WTC11 (cell line): ENCODE results near the gene ZNF423. TPM values are rescaled to one million over a fixed set of nuclear protein-coding genes. Genes with fewer than 3 reads are reported as not detected.

Source experiments
- ATAC-seq: fragments of 200-7000 bp; cut with Tn5 transposase; 2 replicates; pipeline ENCODE4 v1.10.0; 2021; ENCODE audit warnings: mild to moderate bottlenecking, moderate library complexity
- CTCF ChIA-PET: fragments of 300-600 bp; sonication (Branson Sonifier 250); formaldehyde crosslinking; loops from one replicate; lab custom pipeline; 2021; ENCODE audit warnings: antibody characterized with exemption; lab: Charles Lee
- POLR2A ChIA-PET: fragments of 350-600 bp; sonication (Branson Sonifier 250); formaldehyde crosslinking; loops from one replicate; lab custom pipeline; 2021; ENCODE audit warnings: antibody characterized with exemption; lab: Charles Lee
- DNase-seq: peaks from one replicate; pipeline ENCODE4 v3.0.0; 2021; ENCODE audit warnings: low spot score
- H3K27ac Mint-ChIP-seq: 2 replicates; pipeline ENCODE4 v1.8.0; 2021; ENCODE audit warnings: mixed read lengths
- H3K27me3 Mint-ChIP-seq: 2 replicates; pipeline ENCODE4 v1.8.0; 2021; ENCODE audit warnings: low read depth, mild to moderate bottlenecking, moderate library complexity, mixed read lengths
- H3K36me3 Mint-ChIP-seq: 2 replicates; pipeline ENCODE4 v1.8.0; 2021; ENCODE audit warnings: mixed read lengths
- H3K4me1 Mint-ChIP-seq: 2 replicates; pipeline ENCODE4 v1.8.0; 2022; ENCODE audit warnings: mixed read lengths
- H3K4me3 Mint-ChIP-seq: 2 replicates; pipeline ENCODE4 v1.8.0; 2021; ENCODE audit warnings: mild to moderate bottlenecking, moderate library complexity, mixed read lengths
- H3K9me3 Mint-ChIP-seq: 2 replicates; pipeline ENCODE4 v1.8.0; 2021; ENCODE audit warnings: mixed read lengths
- ELF4 ChIP-seq: sonication (generic); formaldehyde crosslinking; IDR thresholded peaks from 2 replicates; pipeline ENCODE4 v1.8.1; 2022; ENCODE audit warnings: low read depth, mild to moderate bottlenecking, moderate library complexity, missing genetic modification reagents
- ETV6 ChIP-seq: sonication (generic); formaldehyde crosslinking; IDR thresholded peaks from 2 replicates; pipeline ENCODE4 v1.8.1; 2022; ENCODE audit warnings: mild to moderate bottlenecking, missing genetic modification reagents
- FOXP1 ChIP-seq: sonication (generic); formaldehyde crosslinking; IDR thresholded peaks from 2 replicates; pipeline ENCODE4 v1.8.0; 2022; ENCODE audit warnings: missing genetic modification reagents, mild to moderate bottlenecking, moderate library complexity, borderline replicate concordance
- JUN ChIP-seq: sonication (generic); formaldehyde crosslinking; IDR thresholded peaks from 2 replicates; pipeline ENCODE4 v1.8.0; 2023; ENCODE audit warnings: mild to moderate bottlenecking, missing genetic modification reagents
- MXD4 ChIP-seq: fragments of 250-450 bp; sonication (Bioruptor Pico); IDR thresholded peaks from 2 replicates; pipeline ENCODE4 v1.8.0; 2021; ENCODE audit warnings: mild to moderate bottlenecking, moderate library complexity, borderline replicate concordance
- NFYB ChIP-seq: sonication (generic); formaldehyde crosslinking; conservative IDR thresholded peaks from 2 replicates; pipeline ENCODE4 v1.8.0; 2022; ENCODE audit warnings: low read depth, missing genetic modification reagents
- NR3C1 ChIP-seq: sonication (generic); formaldehyde crosslinking; conservative IDR thresholded peaks from 2 replicates; pipeline ENCODE4 v1.8.1; 2023; ENCODE audit warnings: low read depth, mild to moderate bottlenecking, missing genetic modification reagents
- SP1 ChIP-seq: sonication (generic); formaldehyde crosslinking; conservative IDR thresholded peaks from 2 replicates; pipeline ENCODE4 v1.8.1; 2022; ENCODE audit warnings: missing genetic modification reagents
- TCF7 ChIP-seq: sonication (generic); formaldehyde crosslinking; IDR thresholded peaks from 2 replicates; pipeline ENCODE4 v1.8.0; 2022; ENCODE audit warnings: mild to moderate bottlenecking, low read depth, missing genetic modification reagents, moderate library complexity
- TEAD1 ChIP-seq: sonication (generic); formaldehyde crosslinking; IDR thresholded peaks from 2 replicates; pipeline ENCODE4 v1.8.0; 2022; ENCODE audit warnings: mild to moderate bottlenecking, missing genetic modification reagents
- ZBTB43 ChIP-seq: sonication (generic); formaldehyde crosslinking; IDR thresholded peaks from 2 replicates; pipeline ENCODE4 v1.8.1; 2023; ENCODE audit warnings: mild to moderate bottlenecking, missing genetic modification reagents
- ZNF423 ChIP-seq: fragments of 250-450 bp; sonication (Bioruptor Pico); IDR thresholded peaks from 2 replicates; pipeline ENCODE4 v2.1.2; 2022; ENCODE audit warnings: mild to moderate bottlenecking, moderate library complexity
- ZNF425 ChIP-seq: fragments of 250-450 bp; sonication (Bioruptor Pico); conservative IDR thresholded peaks from 2 replicates; pipeline ENCODE4 v1.9.0; 2021; ENCODE audit warnings: mild to moderate bottlenecking
- total RNA-seq: library from RNA; stranded (reverse); gene quantifications from 3 replicates; pipeline ENCODE4 v1.2.3, GENCODE V29; 2021
- TF ChIP-seq, protein P1 (sequence below): sonication (generic); formaldehyde crosslinking; IDR thresholded peaks from 2 replicates; pipeline ENCODE4 v1.8.1; 2023; ENCODE audit warnings: mild to moderate bottlenecking, missing genetic modification reagents, moderate library complexity
- TF ChIP-seq, protein P2 (sequence below): sonication (generic); formaldehyde crosslinking; IDR thresholded peaks from 2 replicates; pipeline ENCODE4 v1.8.1; 2022; ENCODE audit warnings: mild to moderate bottlenecking, moderate library complexity, missing genetic modification reagents
- TF ChIP-seq, protein P3 (sequence below): fragments of 250-450 bp; sonication (Bioruptor Pico); IDR thresholded peaks from 2 replicates; pipeline ENCODE4 v1.9.0; 2021; ENCODE audit warnings: mild to moderate bottlenecking
- TF ChIP-seq, protein P4 (sequence below): sonication (generic); formaldehyde crosslinking; IDR thresholded peaks from 2 replicates; pipeline ENCODE4 v1.8.0; 2023; ENCODE audit warnings: mild to moderate bottlenecking, missing genetic modification reagents

The ZNF423 gene
- total RNA-seq, 1 experiment from 2014 or later = 38.8 TPM

DNA sequence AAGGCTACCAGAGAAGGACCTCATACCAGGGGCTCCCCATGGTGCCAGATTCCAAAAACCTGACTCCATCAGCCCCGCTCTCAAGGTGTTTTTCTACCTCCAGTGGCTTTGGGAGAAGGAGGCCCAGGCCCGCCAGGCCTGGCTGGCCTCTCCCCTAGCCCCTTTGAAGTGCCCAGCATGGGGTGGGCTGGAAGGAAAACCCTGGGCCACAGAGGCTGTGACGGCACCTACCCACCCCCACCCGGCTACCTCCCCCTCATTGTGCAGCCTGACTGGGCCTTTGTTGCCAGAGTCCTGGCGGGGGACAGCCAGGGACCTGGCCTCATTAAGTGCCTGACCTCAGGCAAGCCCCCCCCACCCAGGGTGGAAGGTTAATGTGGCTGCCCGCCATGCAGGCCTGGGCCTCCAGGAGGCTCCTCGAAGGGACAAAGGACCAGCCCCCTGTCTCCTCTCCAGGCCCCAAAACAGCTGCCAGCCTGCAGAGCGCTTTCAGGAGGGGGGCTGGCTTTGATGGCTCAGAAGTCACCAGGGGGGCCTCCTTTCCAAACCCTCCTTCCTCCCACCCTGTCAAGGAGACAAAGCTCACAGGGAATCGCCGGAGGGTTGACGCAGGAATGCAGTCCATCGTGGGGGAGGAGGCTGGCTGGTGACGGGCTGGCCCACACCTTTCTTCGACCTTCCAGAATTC is 159.4 kb downstream of the ZNF423 start (continued):
- no peak for TF ChIP-seq ELF4
- TF ChIP-seq MXD4 (CRISPR knock-in tag) = no peak
- TF ChIP-seq NR3C1 (CRISPR knock-in tag) = no peak
- no peak for TF ChIP-seq NFYB (CRISPR knock-in tag)
- 0 out of 2 replicates have a peak, but pooled peaks have one; percentile 34 for TF ChIP-seq SP1 (CRISPR knock-in tag)
- TF ChIP-seq ZNF423 (CRISPR knock-in tag) = peak; percentile 95
- 0 out of 2 replicates have a peak, but pooled peaks have one; percentile 48 for TF ChIP-seq TEAD1 (CRISPR knock-in tag)
- TF ChIP-seq, protein P1, sequence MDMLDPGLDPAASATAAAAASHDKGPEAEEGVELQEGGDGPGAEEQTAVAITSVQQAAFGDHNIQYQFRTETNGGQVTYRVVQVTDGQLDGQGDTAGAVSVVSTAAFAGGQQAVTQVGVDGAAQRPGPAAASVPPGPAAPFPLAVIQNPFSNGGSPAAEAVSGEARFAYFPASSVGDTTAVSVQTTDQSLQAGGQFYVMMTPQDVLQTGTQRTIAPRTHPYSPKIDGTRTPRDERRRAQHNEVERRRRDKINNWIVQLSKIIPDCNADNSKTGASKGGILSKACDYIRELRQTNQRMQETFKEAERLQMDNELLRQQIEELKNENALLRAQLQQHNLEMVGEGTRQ (CRISPR knock-in tag) = 0 out of 2 replicates have a peak, but pooled peaks have one; percentile 4
- no peak for TF ChIP-seq ETV6 (CRISPR knock-in tag)
- TF ChIP-seq, protein P2, sequence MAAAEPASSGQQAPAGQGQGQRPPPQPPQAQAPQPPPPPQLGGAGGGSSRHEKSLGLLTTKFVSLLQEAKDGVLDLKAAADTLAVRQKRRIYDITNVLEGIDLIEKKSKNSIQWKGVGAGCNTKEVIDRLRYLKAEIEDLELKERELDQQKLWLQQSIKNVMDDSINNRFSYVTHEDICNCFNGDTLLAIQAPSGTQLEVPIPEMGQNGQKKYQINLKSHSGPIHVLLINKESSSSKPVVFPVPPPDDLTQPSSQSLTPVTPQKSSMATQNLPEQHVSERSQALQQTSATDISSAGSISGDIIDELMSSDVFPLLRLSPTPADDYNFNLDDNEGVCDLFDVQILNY = no peak
- TF ChIP-seq, protein P3, sequence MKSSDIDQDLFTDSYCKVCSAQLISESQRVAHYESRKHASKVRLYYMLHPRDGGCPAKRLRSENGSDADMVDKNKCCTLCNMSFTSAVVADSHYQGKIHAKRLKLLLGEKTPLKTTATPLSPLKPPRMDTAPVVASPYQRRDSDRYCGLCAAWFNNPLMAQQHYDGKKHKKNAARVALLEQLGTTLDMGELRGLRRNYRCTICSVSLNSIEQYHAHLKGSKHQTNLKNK = no peak
- TF ChIP-seq ZBTB43 (CRISPR knock-in tag) = no peak
- TF ChIP-seq ZNF425 (CRISPR knock-in tag) = no peak
- peak; percentile 49; the same call in 1 of the 2 replicates for TF ChIP-seq FOXP1 (CRISPR knock-in tag)
- TF ChIP-seq TCF7 = no peak

DNA sequence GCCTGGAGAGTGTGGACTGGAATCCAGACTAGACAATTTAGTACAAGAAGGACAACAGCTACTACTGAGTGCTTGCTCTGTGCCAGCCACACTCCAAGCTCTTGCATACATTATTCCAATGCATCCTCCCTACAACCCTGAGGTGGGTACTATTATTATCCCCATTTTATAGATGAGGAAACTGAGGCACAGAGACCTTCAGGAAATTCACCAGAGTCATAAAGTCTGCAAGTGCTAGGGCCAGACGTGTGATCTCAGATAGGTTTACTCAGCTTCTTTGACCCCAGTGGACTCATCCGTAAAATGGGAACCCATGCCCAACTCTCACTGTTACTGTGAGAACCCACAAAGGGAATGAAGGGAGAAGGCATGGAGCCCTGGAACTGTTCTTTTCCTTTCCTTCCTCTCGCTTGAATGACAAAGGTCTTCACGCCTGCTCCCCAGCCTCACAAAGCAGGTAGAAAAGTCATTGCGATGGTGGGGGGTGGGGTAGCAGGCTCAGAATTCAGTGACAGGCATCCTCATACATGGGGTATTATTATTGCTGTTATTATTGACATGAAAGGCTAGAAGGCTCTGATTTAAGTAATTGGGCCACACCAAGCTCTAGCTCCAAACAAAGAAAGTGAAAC is 160.0 kb downstream of the ZNF423 start:
- ChIA-PET POLR2A (no interaction called here), CTCF (interaction anchor here (0.7 to 1.9 kb wide), 3 partner anchors 80 to 181 kb away, joined by 3 to 4 read pairs (median 3); no protein-coding TSS in a partner anchor)
- no peaks in the 10 kb centered on the region for H3K27me3 Mint-ChIP-seq
- no peaks in the 10 kb centered on the region for H3K36me3 Mint-ChIP-seq
- DNase-seq (no peak), ATAC-seq (peak; percentile 9)
- H3K4me3 Mint-ChIP-seq = peak overlapping the region; percentile 43
- TF ChIP-seq, protein P4, sequence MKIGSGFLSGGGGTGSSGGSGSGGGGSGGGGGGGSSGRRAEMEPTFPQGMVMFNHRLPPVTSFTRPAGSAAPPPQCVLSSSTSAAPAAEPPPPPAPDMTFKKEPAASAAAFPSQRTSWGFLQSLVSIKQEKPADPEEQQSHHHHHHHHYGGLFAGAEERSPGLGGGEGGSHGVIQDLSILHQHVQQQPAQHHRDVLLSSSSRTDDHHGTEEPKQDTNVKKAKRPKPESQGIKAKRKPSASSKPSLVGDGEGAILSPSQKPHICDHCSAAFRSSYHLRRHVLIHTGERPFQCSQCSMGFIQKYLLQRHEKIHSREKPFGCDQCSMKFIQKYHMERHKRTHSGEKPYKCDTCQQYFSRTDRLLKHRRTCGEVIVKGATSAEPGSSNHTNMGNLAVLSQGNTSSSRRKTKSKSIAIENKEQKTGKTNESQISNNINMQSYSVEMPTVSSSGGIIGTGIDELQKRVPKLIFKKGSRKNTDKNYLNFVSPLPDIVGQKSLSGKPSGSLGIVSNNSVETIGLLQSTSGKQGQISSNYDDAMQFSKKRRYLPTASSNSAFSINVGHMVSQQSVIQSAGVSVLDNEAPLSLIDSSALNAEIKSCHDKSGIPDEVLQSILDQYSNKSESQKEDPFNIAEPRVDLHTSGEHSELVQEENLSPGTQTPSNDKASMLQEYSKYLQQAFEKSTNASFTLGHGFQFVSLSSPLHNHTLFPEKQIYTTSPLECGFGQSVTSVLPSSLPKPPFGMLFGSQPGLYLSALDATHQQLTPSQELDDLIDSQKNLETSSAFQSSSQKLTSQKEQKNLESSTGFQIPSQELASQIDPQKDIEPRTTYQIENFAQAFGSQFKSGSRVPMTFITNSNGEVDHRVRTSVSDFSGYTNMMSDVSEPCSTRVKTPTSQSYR = peak; percentile 15; the same call in 1 of the 2 replicates
- TF ChIP-seq JUN (CRISPR knock-in tag) = no peak
- peak overlapping the region; percentile 88 for H3K27ac Mint-ChIP-seq
- no peaks in the 10 kb centered on the region for H3K9me3 Mint-ChIP-seq
- peaks cover 63% of the 10 kb centered on the region for H3K4me1 Mint-ChIP-seq
